ENCODE data around the gene MFF. TPM values are rescaled to one million over a fixed set of nuclear protein-coding genes. Genes with fewer than 3 reads are reported as not detected.
"Not testable (repeated sequence)": the region's sequence is repeated elsewhere in the genome, so short reads cannot be mapped to it uniquely, and the experiment has no call there.

Gene MFF
- total RNA-seq, 1 donor = 96.9 TPM

DNA sequence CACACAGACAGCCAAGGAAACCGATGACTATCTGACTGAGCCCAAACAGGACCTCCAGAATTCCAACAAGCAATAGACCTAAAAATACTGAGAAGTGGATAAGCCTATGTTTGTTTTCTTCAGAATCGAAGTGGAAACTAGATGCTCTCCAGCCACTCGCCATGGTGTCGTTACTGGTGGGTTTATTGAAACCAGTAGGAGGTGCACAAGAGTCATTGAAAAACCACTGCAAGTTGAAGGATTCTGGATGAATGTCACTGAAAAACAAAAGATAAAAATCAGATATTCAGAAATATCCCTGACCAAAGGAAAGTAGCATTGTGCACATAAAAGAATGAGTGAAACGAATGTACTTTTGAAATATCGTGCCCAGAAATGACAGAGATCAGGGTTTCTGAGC, 38.7 kb downstream of the MFF start:
- no peak overlapping the region for H3K4me3 ChIP-seq (ENCODE audit: low read depth, low read length)
- TF ChIP-seq, protein P1, sequence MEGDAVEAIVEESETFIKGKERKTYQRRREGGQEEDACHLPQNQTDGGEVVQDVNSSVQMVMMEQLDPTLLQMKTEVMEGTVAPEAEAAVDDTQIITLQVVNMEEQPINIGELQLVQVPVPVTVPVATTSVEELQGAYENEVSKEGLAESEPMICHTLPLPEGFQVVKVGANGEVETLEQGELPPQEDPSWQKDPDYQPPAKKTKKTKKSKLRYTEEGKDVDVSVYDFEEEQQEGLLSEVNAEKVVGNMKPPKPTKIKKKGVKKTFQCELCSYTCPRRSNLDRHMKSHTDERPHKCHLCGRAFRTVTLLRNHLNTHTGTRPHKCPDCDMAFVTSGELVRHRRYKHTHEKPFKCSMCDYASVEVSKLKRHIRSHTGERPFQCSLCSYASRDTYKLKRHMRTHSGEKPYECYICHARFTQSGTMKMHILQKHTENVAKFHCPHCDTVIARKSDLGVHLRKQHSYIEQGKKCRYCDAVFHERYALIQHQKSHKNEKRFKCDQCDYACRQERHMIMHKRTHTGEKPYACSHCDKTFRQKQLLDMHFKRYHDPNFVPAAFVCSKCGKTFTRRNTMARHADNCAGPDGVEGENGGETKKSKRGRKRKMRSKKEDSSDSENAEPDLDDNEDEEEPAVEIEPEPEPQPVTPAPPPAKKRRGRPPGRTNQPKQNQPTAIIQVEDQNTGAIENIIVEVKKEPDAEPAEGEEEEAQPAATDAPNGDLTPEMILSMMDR (IDR thresholded peaks at IDR 0.05; ENCODE audit: insufficient read depth, low read length) = peak; percentile 11
- no peak for DNase-seq (ENCODE audit: low read depth)

DNA sequence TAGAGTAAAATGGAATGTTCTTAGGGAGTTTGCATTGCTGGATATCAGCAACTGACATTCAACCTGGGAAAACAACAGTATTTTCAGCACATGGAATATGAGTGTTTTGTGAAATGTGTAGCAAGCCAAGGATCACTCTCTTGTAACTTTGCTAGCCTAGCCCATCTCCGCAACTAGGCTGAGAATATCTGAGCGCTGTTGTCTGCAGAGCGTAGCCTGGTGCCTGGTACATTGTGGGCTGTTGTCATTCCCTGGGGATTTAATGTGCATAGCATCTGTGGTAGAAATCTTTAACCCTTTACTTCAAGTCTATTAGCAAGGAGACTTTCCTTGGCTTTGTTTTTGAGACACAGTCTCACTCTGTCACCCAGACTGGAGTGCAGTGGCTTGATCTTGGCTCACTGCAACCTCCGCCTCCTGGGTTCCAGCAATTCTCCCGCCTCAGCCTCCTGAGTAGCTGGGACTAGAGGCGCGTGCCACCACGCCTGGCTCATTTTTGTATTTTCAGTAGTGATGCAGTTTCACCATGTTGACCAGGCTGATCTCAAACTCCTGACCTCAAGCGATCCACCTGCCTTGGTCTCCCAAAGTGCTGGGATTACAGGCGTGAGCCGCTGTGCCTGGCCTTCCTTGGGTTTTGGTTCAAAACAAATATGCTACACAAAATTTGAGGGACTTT, 39.7 kb downstream of the MFF start:
- DNase-seq (ENCODE audit: low read depth); H3K4me3 ChIP-seq (ENCODE audit: low read depth, low read length): not testable (repeated sequence)

DNA sequence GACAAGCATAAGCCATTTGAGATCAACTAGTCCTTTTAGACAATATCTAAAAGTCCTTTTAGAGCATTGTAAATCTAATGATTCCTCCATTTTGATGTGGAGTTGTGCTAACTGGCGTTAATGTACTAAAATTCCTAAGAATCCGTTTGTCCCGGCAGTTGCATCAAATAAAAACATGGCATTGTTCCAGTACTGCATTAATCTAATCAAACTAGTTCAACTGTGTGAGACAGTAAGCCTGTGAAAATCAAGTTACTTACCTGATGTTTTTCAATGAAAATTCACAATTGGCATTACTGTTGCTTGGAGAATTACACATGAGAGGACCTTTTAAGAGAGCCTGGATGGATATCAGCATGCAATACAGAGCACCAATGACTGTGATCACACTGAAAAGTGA, 40.8 kb downstream of the MFF start:
- H3K4me3 ChIP-seq (ENCODE audit: low read depth, low read length) = no peak overlapping the region
- DNase-seq (ENCODE audit: low read depth) = peak; percentile 51
- TF ChIP-seq, protein P1 (IDR thresholded peaks at IDR 0.05; ENCODE audit: insufficient read depth, low read length) = no peak

DNA sequence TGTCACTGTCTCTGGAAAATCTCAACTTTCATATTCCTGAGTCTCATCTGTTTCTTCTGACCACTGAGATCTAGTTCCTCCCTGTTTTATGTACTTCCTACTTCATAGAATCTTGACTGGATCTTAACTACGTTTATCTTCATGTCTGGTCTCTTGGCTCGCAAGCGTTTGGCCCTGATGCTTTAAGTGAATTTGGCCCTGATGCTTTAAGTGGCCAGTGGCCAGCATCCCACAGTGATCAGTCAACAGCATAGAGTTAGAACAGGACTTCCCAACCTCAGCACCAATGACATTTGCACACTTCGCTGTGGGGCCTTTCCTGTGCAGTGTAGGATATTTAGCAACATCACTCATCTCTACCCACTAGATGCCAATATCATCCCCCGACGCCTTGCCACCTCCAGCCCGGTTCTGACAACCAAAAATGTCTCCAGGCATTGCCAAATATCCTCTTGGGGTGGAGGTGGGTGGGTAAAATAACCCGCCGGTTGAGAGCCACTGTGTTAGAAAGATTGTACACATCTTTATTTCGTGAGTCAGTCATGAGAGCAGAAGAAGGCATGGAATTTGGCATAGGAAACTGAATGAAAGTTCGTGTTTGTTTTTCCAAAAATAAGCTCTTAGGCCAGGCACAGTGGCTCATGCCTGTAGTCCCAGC, 41.8 kb downstream of the MFF start:
- peak; percentile 99 for DNase-seq (ENCODE audit: low read depth)
- TF ChIP-seq, protein P1 (IDR thresholded peaks at IDR 0.05; ENCODE audit: insufficient read depth, low read length) = no peak
- H3K4me3 ChIP-seq (ENCODE audit: low read depth, low read length) = no peak overlapping the region

DNA sequence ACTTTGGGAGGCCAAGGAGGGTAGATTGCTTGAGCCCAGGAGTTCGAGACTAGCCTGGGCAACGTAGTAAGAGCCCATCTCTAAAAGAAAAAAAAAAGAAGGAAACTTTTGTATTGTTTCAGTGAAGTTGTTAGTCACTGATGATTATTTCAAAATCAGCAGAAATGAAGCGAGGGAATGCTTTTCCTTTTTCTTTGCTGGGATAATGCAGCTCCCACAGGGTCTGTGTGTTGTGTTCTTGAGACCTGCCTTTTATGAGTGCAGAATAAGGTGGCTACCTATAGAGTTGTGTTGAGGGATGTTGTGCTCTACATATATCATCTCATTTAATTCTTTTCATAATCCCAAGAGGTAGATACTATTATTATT, 42.4 kb downstream of the MFF start:
- TF ChIP-seq, protein P1 (IDR thresholded peaks at IDR 0.05; ENCODE audit: insufficient read depth, low read length) = no peak
- no peak overlapping the region for H3K4me3 ChIP-seq (ENCODE audit: low read depth, low read length)
- no peak for DNase-seq (ENCODE audit: low read depth)

DNA sequence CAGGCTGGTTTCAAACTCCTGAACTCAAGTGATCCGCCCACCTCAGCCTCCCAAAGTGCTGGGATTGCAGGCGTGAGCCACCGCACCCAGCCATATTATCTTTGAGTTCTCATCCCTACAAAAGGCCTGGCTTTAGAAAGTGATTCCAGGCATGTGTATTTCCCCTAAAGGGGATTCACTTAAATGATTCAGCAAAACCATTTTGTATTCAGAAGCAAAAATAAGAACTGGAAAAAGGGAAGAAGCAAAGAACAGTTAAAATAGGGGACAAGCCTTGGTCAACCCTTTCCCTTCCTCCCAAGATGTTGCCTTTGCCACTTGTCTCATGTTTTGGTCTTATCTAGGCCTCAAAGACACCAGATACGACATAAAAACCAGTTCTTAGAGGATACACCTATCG, 43.5 kb downstream of the MFF start:
- TF ChIP-seq, protein P1 (IDR thresholded peaks at IDR 0.05; ENCODE audit: insufficient read depth, low read length) = no peak
- no peak for DNase-seq (ENCODE audit: low read depth)

DNA sequence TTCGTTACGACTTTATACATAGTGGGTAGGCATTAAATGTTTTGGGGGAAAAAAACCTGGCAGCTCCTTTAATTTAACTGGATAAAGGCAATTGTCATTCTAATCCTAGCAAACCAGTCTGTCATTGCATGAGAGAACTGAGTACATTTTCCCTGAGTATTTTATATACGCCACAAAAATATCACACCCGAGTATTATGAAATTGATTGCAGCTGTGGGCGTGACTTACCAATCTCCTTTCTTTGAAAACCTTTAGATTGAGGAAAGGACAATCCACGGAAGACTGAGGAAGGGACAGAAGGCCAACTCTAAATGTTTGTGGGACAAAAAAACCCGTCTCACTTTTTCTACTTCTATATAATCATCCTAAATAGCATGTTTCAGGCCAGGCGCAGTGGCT, 45.0 kb downstream of the MFF start:
- TF ChIP-seq, protein P1 (IDR thresholded peaks at IDR 0.05; ENCODE audit: insufficient read depth, low read length) = no peak
- no peak overlapping the region for H3K4me3 ChIP-seq (ENCODE audit: low read depth, low read length)
- no peak for DNase-seq (ENCODE audit: low read depth)

More for the DNA sequence above, 43.5 kb downstream of the MFF start:
- H3K4me3 ChIP-seq (ENCODE audit: low read depth, low read length) = no peak overlapping the region

Data from fibroblast of the aortic adventitia (primary cell).